HG02763 (cell line): Measurements from ENCODE around the gene RAB36.
"Not testable (repeated sequence)": the region's sequence is repeated elsewhere in the genome, so short reads cannot be mapped to it uniquely, and the experiment has no call there.

ENCODE experiments used
- ATAC-seq: cut with Tn5 transposase; IDR thresholded peaks from one replicate; pipeline ENCODE4 v1.9.1; 2021; ENCODE audit warnings: mild to moderate bottlenecking, moderate library complexity; ENCODE audit not compliant: unreplicated experiment

RAB36 gene

DNA sequence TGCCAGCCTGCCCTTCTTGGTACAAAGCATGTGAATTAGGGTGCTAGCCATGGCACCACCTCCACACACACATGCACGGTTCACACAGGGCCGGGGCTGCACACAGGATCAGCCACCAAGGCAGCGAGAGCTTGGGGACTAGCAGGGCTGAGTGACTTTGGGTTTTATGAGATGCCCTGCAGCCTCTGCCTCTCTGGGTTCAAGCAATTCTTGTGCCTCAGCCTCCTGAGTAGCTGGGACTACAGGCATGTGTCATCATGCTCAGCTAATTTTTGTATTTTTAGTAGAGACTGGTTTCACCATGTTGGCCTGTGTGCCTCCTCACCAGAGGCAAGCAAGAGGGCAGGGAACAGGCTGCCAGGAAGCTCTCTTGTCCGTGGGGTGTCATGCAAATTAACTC lies 8.3 kb upstream of the RAB36 start:
- ATAC-seq: not testable (repeated sequence)

DNA sequence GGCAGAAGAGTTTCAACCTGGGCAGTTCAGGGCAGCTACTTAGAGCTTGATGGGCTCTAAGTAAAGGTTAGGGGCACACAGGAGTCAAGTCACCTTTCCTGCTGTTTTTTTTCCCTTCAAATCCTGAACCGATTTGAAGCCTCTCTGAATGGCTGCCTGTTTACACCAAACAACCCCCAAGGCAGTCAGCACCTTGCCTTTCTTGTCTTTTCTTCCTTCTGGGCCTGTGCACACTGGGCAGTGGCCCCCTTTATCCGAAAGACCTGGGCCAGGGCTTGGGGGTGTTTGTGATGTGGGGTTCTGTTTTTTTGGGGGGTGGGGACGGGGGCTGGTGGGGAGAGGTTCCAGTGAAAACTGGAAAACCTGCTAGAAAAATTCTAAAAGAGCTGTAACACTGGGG lies 7.8 kb upstream of the RAB36 start:
- no peak for ATAC-seq

DNA sequence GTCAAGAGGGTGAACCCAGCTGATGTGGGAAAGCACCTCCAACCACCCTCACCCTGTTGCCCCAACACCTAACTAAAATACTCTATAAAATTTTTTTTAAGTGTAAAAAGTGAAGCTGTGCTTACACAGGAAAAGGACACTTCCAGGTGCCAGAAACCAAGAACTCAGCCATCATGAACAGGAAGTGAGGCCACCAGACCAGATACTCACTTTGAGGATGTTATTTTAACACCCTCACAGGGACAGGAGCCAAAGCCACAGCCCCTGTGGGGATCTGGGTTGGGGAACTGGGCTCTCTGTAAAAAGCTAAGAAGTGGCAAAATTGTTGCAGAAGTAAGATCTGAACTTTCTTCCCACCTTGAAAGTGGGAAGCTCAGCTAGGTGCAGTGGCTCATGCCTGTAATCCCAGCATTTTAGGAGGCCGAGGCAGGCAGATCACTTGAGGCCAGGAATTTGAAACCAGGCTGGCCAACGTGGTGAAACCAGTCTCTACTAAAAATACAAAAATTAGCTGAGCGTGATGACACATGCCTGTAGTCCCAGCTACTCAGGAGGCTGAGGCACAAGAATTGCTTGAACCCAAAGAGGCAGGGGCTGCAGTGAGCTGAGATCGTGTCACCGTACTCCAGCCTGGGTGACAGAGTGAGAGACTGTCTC lies 7.2 kb upstream of the RAB36 start:
- ATAC-seq: peak; percentile 38

DNA sequence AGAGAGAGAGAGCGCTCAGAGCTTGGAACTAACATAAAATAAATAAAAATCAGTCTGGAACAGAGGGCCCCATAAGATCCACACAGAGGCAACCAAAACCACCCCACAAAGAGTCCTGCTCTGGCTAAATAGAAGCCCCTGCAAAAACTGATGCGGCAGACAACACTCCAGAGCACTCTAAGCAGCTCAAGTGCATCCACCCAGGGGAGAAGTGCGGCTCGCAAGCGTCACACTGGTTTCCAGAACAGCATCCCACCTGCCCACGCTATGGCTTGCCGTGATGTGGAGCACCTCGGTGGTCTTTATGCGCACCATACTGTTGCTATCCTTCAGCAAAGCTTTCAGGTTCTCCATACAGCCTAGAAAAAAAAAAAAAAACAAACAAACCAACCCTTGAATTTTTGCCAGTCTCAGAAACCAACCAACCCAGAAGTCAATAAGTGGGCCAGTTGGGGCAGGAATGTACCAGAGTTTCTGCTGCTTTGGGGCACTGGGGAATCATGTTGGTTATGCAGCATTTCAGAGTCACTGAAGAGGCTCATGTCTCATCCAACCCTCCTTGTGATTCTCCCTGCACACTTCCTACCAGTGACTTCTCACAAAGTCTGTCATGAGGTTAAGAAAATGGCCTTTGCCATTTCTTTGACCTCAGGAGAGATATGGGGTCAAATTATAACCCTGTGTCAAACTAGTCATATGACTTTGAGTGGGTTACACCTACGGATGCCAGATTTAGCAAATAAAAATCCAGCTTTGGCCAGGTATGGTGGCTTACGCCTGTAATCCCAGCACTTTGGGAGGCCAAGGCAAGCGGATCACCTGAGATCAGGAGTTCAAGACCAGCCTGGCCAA lies 6.5 kb upstream of the RAB36 start:
- ATAC-seq: no peak

DNA sequence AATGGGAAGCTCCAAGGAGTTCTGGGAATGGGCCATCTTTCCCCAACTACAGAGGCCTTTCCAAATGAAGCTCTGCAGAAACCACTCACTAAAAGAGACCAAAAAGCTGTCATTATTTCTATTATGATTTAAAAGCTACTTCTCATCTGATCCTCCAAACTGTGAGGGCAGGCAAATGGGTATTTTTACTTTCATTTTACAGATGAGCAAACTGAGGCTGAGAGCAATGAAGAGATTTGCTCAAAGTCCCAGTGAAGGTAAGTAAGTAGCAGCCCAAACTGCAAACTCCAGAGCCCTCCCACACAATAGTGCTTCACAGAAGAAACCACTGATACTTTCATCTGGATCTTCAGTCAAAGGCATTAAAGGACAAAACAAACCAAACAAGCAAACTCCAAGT lies 4.9 kb upstream of the RAB36 start:
- no peak for ATAC-seq

DNA sequence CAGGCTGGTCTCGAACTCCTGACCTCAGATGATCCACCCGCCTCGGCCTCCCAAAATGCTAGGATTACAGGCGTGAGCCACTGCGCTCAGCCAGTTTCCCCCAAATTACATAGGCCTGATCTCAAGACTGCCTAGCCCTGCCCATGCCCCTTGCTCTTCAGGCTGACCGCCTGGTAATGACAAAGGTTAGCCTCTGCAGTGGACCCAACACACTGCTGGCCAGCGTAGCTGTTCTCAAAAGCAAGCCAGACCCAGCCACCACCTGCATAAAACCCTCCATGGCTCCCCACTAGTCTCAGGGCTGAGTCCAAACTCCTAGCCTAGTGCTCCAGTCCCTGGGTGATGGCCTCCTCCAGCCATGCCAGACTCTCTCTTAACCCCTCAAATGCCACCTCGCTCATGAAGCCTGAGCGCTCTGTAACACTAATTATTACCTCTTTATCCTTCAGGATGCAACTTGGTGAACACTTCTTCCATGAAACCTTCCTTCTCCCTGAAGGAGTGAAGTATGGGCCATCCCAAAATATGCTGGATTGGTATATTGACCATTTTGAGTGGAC lies 2.7 kb upstream of the RAB36 start:
- ATAC-seq: no peak

DNA sequence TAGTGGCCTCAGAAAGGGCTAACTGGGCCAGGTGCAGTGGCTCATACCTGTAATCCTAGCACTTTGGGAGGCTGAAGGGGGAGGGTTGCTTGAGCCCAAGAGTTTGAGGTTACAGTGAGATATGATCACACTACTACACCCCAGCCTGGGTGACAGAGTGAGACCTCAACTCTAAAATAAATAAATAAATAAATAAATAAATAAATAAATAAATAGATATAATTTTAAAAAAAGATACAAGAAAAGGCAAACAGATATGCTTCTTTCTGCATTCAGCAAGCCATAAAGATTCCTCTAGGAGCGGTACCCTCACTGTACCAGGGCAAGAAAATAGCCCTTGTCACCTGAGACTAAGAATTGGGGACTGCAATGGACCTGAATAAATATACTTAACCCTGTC lies 2.2 kb upstream of the RAB36 start:
- ATAC-seq: no peak

DNA sequence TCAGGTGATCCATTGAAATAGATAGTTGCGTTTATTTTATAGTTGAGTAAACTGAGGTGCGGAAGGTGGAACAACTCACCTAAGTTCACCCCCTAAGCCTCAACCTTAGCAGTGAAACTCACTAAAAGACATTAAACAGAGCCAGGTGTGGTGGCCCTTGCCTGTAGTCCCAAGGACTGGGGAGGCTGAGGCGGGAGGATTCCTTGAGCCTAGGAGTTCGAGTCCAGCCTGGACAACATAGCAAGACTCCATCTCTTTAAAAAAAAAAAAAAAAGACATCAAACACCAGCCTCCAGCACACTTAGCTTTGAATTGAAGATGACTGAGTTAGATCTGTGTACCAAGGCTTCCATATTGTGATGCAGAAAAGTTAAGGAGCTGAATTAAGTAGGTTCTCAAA lies 845 bp upstream of the RAB36 start:
- no peak for ATAC-seq

DNA sequence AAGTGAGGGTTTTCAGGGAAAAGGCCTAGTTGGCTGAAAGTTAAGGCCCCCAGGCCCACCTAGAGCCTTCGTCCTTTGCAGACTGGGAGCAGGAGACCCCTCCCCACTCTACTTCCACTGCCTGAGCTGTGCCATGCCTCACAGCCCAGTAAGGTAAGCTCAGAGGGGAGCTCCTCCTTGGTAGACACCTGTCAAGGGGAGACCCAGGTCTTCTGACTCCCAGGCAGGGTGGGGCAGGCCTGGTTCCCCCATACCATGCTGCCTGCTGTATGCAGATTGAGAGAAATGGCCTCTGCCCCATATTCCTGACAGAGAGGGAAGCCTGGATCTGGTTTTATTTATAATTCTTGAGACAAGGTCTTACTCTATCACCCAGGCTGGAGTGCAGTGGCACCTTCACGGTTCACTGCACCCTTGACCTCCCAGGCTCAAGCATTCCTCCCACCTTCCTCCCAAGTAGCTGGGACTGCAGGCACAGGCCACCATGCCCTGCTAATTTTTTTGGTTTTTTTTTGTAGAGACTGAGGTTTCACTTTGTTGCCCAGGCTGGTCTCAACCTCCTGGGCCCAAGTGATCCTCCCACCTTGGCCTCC lies 697 bp downstream of the RAB36 start:
- no peak for ATAC-seq

DNA sequence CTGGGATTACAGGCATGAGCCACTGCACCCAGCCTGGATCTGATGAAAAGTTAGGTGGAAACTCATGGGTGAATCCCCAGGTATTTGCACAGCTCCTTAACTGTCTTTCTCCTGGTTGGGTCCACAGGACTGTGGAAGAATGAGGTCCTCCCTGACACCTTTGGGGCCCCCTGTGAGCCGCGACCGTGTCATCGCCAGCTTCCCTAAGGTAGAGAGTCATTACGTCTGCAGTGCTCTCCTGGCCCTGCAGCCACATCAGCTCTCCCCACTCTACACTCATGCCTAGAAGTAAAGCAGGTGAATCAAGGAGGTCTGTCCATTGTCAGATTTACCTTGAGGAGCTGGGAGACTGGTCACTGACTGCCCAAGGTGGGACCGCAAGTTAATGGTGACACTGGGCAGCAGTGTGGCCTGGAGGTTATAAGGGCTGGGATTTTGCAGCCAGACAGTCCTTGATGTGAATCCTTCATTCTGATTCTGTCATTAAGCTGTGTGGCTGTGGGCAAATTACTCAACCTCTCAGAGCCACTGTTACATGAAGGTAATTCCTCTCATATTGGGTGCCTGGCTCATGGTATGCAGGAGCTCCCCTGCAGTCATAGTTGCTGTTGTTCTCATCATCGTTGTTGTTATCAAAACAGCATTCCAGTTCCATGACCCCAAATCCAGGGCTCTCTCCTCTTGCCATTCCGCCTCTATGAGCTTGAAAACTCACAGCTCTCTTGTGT lies 1.4 kb downstream of the RAB36 start:
- no peak for ATAC-seq

DNA sequence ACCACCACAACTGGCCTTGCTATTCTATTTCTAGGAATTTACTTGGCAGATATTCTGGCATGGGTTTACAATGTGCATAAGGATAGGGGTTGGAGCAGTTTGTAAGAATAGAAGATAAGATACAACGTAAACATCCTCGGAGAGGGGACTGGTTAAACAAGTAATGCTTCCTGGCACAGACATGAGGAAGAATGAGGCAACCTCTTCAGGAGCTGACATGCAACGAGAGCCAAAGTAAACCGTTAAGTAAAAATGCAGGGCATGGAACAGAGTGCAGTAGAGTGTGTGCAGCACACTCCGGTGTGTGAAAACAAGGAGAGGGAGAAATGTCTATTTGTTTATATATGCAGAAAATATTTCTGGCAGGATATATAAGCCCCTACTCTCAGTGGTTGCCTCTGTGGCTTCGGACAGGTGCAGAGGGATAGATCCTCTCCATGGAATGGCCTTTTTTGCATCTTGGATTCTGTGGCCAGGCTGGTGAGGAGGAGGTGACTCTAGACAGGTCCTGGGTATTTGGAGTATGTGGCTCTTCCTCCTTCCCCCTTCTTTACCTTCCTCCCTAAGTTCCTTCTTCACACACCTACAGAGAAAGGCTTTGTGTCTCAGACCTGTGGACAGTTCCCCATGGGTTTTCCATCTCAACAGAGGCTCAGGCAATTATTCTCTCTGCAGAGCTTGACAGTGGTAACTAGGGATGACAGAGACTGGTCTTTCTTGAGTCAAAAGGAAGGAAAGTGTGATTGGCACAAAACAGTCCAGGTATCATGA lies 2.5 kb downstream of the RAB36 start:
- no peak for ATAC-seq

DNA sequence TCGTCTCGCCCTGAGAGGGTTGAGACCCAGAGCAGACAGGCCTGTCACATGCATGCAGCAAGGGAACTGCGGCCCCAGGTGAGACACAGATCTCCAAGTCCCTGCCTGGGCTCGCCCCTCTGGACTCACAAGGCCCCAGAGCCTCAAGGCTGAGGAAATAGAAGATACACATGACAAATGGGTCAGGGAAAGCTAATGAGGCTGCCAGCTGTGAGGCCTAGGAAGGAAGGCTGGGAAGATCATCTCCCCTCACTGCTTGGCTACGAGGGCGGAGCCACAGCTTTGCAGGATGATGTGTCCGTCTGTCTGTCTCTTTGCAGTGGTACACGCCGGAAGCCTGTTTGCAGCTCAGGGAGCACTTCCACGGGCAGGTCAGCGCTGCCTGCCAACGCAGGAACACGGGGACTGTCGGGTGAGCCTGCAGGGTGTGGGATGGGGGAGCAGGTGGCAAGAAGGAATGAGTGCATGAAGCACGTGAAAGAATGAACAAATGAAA lies 4.5 kb downstream of the RAB36 start:
- ATAC-seq: no peak

DNA sequence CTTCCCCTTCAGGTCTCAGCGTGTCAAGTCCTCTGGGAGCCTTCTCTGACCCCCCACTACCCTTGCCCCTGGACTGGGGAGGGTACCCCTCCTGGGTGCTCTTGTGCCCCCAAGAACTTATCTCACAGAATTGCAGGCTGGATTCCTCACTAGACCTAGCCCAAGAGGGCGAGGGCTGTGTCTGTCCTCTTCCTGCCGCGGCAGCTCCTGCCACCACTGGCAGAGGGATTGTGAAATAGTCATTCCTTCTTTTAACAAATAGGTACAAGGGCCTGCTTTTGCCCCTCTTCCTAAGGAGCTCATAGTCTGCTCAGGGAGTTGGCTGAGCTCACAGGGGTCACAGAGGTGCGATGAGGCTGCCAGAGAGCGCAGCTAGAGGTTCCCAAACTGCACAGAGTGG lies 5.5 kb downstream of the RAB36 start:
- no peak for ATAC-seq

DNA sequence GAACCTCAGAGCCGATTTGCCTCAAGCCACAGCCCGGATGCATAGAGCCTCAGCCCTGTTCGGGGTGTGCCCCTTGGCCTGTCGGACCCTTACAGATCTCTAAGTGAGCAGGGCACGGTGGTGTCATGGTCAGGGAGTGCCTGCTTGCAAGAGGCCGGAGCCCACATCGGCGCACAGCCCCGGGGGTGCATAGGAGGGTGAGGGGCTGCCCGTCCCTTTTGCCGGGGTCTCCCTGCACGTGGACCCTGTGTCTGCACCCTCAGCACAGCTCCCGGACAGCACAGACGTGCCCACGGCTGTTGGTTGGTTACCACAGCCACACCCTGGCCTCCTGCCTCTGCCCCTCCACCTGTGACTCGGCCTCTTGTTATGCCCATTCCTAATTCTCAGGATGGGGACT lies 6.5 kb downstream of the RAB36 start:
- no peak for ATAC-seq

DNA sequence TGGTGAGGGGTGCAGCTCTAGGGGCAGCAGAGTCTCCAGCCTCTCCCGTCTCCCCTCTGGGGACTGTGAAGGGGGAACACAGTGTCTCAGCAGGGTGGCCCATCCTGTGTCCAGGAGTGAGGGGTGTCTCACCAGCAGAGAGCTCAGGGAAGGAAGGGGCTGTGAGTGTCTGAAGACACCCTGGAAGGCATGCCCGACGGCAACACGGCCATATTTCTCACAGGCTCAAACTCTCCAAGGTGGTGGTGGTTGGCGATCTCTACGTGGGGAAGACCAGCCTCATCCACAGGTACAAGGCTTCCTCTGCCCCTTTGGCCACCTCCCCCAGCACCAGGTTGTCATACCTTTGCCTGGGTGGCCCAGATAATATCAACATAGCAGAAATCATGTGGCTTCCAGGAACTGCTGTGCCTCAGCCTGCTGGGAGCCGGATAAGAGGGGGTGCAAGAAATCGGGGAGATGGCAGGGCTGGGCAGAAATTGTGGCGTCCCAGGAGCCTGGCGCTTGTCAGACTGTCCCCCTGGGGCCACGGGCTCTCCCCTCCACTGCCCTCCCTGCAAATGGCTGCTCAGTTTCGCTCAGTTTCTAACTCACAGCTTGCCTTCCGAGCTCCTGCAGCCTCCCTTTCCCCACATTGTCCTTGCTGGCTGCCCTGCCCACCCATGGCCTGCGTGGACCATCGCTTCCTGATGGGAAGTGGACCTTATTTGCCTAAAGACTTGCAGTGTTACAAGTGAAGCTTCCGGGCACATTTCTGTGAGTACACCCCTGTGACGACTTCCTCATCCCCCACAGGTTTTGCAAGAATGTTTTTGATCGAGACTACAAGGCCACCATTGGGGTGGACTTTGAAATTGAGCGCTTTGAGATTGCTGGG lies 7.2 kb downstream of the RAB36 start:
- no peak for ATAC-seq

DNA sequence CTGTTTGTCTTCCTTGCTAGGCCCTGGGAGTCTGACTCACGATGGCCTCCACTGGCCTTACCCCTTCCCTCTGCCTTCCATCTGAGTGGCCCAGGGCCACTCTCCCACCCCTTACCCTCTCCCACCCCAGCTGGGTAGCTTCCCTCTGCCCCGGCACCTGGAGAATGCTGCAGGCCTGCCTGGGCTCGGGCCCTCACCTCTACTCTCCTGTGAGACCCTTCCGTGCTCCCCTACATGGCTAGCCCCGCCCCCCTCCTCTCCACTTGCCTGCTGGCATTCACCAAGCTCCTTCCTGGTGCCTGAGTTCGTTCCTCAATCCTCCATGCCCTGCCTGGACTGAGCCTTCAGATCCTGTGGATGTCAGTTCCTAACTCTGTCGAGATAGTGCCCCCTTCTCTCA lies 8.7 kb downstream of the RAB36 start:
- no peak for ATAC-seq

DNA sequence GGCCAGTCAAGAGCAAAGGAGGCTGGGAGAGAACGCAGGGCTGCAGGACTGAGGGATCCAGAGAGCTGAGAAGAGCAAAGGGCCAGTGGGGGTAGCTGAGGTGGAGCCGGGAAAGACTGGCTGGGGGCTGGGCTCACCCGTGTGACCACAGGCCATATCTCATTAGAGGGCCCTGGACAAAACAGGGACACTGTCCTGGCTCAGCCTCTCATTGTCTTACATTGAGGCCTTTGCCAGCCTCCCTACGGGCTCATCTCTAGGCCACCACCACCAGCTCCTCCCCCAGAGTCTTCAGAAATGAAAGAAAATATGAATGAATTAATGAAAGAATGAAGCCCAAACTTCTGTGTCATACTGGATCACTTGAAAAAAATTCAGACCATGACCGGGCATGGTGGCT lies 9.2 kb downstream of the RAB36 start:
- ATAC-seq: no peak

DNA sequence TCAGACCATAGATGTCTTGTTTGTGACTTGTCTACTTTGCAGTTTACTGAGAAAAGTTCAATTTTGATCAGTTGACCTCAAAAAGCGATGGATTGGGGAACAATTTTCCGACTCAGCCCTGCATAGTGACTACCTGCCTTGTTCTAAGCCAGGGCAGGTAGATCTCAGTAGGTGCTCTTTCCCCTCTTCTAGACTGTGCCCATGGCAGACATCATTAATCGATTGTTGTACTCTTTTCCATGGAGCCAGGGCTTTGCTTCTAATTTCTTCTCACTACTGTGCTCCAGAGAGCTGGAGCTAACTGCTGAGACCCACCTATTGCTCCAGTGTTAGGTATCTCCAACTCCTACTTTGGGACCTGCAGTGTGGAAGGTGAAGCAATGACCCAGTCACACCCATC lies 9.9 kb downstream of the RAB36 start:
- no peak for ATAC-seq

DNA sequence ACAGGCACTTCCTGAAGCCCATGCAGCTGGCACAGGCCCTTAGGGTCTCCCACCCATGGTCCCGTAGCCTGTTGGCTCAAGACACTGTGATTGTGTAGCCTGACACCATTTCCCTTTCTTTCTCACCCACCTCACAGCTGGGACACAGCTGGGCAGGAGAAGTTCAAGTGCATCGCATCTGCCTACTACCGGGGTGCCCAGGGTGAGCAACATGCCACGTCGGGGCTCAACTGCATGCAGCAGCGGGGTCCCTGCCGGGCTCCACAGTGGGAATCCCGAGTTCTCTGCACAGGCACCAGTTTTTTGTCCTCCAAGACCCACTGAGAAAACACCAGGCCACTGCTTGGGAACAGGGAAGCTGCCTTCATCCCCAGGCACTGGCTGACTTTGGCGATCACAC lies 10.6 kb downstream of the RAB36 start:
- ATAC-seq: no peak
